ENCODE measurements around the gene RETREG1.
"Not testable (repeated sequence)": the region's sequence is repeated elsewhere in the genome, so short reads cannot be mapped to it uniquely, and the experiment has no call there.

Gene RETREG1

DNA sequence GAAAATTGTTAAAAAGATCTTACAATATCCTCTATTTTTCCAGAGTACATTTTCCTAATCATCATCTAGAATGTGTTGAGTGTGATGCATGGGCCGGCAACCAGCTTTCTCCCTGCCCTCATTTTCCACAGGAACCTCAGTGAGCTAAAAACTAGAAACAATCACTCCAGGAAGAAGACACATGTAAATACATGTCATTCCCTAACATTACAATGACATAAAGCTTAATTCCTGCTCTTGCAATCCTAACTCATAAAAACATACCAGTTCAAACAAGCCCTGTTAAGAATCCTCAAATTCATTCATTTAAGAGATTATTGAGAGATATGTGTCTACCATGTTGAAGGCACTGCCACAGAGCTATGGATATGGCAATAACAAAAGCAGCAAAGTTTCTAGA is 132.7 kb downstream of the RETREG1 start:
- no peak for DNase-seq (ENCODE audit: low read depth)

- DNase-seq (ENCODE audit: low read depth) = no peak
Observed at GRCh38 chr5:16483361-16483760, 133.4 kb downstream of the RETREG1 start.

DNA sequence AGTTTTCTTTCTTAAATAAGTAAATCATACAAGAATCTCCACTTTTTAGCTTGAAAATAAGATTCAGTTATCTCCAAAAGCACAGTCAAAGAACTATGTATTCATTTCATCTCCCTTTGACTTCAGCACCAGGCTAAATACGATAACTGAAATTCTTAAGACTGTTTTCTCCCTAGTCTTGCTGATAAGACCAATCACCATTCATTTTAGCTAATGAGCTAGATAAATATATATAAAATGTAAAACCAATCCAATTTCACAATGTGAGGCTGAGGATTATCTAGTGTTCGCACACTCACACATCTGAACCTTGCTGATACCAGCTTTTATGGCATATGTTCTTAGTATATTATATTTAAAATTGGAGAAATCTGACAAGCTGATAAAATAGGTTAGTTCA is 133.9 kb downstream of the RETREG1 start:
- no peak for DNase-seq (ENCODE audit: low read depth)

DNA sequence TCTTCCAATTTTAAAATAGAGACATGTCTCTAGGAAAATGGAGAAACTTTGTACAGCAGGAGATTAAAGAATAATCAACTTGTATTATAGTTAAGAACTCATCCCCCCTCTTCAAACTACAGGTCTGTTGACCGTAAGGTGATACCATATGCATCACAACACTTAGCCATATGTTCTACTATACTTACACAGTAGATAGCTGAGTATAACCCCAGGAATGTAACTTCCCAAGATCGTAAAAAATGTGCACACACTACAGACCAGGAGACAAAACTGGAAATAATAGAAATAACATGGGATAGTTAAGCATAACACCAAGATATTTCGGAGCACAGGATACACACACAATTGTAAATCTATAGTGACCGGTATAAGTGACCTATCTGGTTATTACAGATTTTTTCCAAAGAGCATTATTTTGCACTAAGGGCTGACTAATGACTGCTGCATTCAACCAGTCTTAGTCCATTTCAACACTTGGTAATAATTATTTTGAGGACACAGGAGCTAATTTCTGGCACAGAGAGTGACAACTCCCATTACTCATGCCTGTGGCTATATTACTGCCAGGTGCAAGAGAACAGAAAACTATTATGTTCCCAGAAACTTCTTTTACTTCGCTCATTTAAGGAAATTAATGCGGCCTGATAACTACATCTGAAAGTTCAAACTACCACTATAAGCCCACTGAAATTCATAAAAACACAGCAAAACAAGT is 135.8 kb downstream of the RETREG1 start:
- DNase-seq (ENCODE audit: low read depth) = no peak

GRCh38 chr5:16480144-16480543 is 136.7 kb downstream of the RETREG1 start:
- no peak for DNase-seq (ENCODE audit: low read depth)

- no peak for DNase-seq (ENCODE audit: low read depth)
Observed at GRCh38 chr5:16477541-16477940, 139.3 kb downstream of the RETREG1 start.

- not testable (repeated sequence) for DNase-seq (ENCODE audit: low read depth)
Observed at GRCh38 chr5:16476417-16476816, 140.4 kb downstream of the RETREG1 start.

DNA sequence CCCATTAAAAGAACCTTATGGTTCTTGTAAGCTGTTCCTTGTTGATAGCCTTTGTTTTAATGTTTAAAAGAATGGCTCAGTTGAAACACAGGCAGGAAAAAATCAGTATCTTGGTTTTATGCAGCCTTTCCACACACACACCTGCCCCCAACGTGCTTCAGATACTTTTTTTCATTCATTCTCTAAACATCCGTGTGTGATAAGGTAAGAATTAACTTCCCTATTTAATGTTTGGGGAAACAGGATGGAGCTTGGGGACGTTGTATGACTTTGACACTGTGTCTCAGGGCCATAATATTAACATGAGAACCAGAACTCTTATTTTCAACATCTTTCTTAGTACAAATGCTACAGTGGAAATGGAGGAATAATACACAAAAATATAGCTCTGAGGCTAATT is 145.4 kb downstream of the RETREG1 start:
- DNase-seq (ENCODE audit: low read depth) = no peak

GRCh38 chr5:16467363-16468219 is 149.2 kb downstream of the RETREG1 start:
- no peak for DNase-seq (ENCODE audit: low read depth)

- DNase-seq (ENCODE audit: low read depth) = peak; percentile 82
Observed at GRCh38 chr5:16465544-16466432, 151.0 kb downstream of the RETREG1 start, which contains the start of gene ZNF622. Gene ZNF622, minus strand, starts transcription at chr5:16465800. Its CDS starts 135 bp downstream, at chr5:16465665.

DNA sequence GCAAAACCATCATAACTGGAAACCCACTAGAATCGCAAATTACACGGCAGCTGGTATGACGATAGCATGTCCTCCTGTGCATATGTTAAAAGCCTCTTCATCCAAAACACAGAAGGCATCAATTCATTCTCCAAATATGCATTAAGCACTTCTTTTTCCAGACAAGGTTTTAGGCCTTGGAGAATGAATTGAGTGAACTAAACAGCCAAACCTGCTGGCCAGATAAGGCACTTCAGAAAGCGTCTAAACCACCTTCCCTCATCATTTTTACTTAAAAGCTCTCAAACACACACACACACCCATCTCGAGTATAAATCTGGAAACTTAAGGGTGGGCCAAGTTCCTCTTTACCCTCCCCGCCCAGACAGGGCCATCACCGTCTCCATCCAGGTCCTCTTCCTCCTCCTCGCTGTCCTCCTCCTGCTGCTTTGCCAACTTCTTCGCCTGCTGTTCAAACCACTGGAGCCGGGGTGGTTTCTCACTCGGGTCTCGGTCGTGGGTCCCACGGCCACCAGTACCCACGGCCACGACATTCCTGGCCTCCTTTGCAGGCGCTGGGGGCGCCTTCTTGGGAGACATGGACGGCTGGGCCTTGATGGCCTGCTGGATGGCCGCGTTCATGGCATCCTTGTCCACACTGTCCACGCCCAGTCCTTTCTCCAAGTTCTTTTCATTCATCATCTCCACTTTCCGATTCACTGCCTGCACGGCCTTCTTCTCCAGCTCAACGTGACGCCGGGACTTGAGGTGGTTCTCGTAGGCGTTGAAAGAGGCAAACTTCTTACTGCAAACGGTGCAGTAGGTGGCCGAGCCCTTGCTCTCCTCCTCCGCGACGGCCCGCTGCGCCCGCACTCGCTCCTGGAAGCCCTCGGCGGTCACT is 151.9 kb downstream of the RETREG1 start:
- no peak for DNase-seq (ENCODE audit: low read depth)

- DNase-seq (ENCODE audit: low read depth) = no peak
Observed at GRCh38 chr5:16464231-16464630, 152.6 kb downstream of the RETREG1 start.

- DNase-seq (ENCODE audit: low read depth) = no peak
Observed at GRCh38 chr5:16461782-16462181, 155.0 kb downstream of the RETREG1 start.

- DNase-seq (ENCODE audit: low read depth) = no peak
Observed at GRCh38 chr5:16461026-16461425, 155.8 kb downstream of the RETREG1 start.

- DNase-seq (ENCODE audit: low read depth) = no peak
Observed at GRCh38 chr5:16459451-16459850, 157.3 kb downstream of the RETREG1 start.

- no peak for DNase-seq (ENCODE audit: low read depth)
Observed at GRCh38 chr5:16457853-16458252, 158.9 kb downstream of the RETREG1 start.

GRCh38 chr5:16457451-16457850 is 159.3 kb downstream of the RETREG1 start:
- no peak for DNase-seq (ENCODE audit: low read depth)

- no peak for DNase-seq (ENCODE audit: low read depth)
Observed at GRCh38 chr5:16456103-16456832, 160.5 kb downstream of the RETREG1 start.

- no peak for DNase-seq (ENCODE audit: low read depth)
Observed at GRCh38 chr5:16455668-16456067, 161.1 kb downstream of the RETREG1 start.

- no peak for DNase-seq (ENCODE audit: low read depth)
Observed at GRCh38 chr5:16454686-16455085, 162.1 kb downstream of the RETREG1 start.

- no peak for DNase-seq (ENCODE audit: low read depth)
Observed at GRCh38 chr5:16453609-16454008, 163.2 kb downstream of the RETREG1 start.
